Measurements from ENCODE around the gene EMID1. TPM values are rescaled to one million over a fixed set of nuclear protein-coding genes. Genes with fewer than 3 reads are reported as not detected.

The EMID1 gene
- polyA plus RNA-seq, 3 donors: 1.3 to 5.9 (median 4.4) TPM

DNA sequence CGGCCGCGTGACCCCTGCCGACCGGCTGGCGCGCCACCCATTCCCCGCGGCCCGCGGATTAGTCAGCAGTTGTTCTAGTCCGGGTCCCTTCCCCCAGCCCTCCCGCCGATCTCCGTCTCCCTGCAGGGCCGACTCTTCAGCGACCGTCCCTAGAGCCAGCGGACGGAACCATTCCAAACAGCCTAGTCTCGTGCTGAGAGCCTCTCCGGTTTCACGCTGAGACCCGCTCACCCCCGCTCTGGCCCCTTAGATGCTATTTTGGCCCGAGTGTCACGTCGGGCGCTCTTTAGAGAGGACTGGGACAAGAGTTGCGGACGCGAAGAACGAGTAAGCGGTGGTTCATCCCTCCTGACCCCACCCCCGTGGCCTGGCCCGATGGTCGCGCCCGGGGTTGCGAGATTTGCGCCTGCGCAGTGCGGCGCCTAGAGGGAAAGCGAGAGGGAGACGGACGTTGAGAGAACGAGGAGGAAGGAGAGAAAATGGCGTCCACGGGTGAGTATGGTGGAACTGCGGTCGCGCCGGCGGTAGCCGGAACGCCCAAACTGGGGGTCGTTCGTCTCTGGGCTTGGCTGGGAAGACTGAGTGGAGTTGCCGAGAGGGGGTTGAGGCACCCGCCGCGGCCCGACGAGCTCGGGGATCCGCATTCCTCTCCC is 62.3 kb downstream of the EMID1 start, which contains the start of the genes EWSR1 and RHBDD3:
TSS of gene EWSR1 (plus strand) at position 411 of the 653 bp plus-strand sequence. CDS start at position 480, 69 bp downstream.
TSS of gene RHBDD3 (minus strand) at position 124 of the 653 bp plus-strand sequence. CDS start 2,355 bp downstream, outside the sequence.
- H3K27ac ChIP-seq (ENCODE audit: low read depth, low read length): peak within 1 kb of the TSS; percentile 76
- 0 to 1% (median 0%) methylated on average over 66 to 67 of the region's 67 CpGs for WGBS, 3 donors

DNA sequence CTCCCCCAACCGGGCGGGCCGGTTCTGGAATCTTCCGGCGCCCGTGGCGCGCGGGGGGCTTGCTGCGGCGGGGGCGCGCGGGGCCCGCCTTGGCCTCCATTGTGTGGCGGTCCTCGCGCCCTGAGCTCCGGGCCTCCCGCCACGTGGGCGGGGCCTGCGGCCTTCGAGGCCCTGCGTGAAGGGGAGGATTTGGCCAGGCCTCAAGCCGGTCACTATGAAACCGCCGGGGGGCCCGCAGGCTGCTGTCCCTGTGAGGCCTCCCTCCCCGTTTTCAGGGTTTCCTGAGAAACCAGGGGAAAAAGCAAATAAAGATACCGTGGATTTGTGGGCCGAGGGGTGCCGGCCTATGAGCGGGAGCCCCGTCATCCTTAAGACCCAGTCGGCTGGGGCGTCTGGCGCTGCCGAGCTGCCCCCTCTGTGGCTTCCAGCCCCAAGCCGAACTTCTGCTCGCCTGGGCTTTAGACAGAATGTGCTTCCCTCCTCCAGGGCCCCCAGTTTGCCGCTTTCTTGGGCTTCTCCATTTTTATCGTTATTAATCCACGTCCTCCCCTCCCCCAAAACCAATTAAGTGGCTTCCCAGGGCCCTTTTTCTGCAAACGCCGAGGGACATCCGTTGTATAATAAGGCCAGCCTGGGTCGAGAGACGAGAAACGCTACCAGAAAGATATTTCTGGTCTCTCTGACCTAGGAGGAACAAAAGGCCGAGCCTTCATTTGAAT is 63.0 kb downstream of the EMID1 start:
- peak overlapping the region; percentile 73 for H3K27ac ChIP-seq (ENCODE audit: low read depth, low read length)
- WGBS, 3 donors: 0 to 1% (median 0%) methylated on average over 44 to 51 of the region's 51 CpGs

DNA sequence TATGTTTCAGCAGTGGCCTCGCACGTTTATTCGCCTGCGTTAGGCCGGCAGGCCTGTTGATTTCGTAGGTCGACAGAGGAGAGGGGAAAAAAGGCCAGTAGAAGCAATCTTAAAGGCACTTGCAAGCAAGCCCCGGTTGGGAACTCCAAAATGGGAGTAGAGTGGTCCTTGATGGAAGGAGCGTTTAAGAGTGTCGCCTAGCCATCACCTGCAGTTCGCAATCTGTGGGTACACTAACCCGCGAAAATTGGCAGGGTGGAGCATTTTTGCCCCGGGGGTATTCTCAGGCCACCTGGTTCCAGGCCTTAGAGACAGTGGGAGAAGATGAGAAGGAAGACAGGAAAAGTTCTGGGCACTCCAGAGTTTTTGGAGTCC is 63.5 kb downstream of the EMID1 start:
- H3K27ac ChIP-seq (ENCODE audit: low read depth, low read length): no peak overlapping the region
- 1% methylated on average over 14 of the region's 14 CpGs for WGBS, 3 donors

DNA sequence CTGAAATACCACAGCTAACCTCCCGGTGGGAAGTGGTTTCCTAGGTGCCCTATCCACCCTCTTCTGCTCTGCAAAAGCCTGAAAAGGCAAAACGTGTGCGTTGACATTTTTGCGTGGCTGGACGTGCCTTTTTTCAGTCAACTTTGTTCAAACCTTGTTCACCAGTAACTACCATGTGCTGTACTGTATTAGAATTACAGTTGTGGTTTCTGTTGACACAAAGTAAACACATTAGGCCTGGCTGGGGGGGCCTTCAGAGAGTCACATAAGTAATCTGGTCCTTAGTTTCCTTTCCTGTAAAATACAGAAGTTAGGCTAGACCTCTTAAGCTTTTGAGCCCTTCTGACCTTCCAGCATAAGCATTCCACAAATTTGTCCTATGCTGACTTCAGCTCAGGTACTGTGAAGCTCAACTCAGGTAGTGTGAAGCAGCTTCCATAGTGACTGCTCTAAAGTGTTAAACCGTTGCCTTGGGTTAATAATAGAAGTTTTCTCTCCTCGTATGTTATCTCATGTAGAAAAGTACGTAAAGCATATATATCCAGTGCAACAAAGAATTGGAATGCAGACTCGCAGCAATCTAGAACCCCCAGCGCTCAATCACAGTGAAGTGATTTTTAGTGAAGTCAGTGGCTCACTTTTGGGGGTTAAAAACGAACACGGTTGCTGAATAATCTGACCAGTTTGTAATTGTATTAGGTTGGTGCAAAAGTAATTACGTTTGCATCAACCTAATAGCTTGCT is 64.2 kb downstream of the EMID1 start:
- 5 to 12% (median 12%) methylated on average over 13 of the region's 13 CpGs for WGBS, 3 donors
- H3K27ac ChIP-seq (ENCODE audit: low read depth, low read length): no peak overlapping the region

DNA sequence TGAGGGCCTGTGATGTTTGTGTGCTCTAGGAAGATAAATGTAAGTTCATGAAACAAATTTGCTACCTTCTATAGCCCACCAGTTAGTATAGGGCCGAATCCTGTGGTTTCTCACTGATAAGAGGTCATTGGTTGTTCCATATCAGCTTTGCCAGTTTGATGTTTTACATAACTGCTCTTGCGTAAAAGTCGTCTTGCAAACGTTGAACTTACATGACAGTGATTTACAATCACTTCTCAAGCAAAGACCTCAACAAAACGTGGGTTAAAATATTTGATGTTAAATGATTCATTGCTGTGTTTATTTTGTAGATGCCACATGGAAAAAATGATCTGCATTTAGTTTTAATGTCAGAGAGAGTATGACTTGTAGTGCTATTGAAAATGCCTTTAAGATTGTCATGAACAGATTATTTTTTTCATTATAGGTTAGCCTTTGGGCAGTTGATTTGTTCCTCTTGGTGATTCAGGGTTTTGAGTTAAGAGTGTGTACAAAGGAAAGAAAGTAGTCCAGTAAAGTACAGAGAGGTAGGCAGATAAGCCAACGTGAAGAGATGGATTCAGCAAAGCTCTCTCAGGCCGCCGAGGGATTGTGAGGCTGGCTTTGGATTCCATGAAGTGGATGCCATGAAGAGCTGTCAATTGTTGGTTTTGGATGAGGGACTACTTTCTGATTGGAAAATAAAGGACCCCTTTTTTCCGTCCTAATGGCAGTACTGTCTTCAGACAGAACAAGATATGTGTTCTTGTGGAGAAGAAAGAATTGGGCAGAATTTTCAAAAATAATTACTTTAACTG is 65.0 kb downstream of the EMID1 start:
- no peak overlapping the region for H3K27ac ChIP-seq (ENCODE audit: low read depth, low read length)

DNA sequence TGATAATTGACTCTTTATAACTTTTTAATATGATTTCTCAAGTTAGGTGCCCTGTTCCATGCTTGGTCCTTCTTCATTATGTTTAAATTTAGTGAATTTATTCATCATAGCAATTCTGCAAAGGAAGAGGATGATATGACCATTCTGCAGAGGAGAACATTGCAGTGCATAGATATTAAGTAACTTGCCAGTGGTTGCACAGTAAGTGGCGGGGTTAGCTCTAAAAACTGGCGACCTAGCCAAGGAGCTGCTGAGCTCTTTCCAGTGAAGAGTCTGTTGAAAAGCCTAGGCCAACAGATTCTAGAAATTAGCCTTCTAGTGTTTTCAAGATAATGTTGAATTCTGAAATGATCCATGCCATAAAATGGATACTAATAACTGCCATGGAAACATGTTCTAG is 66.9 kb downstream of the EMID1 start:
- 56 to 69% (median 59%) methylated on average over 2 of the region's 2 CpGs for WGBS, 3 donors
- no peak overlapping the region for H3K27ac ChIP-seq (ENCODE audit: low read depth, low read length)

More for the DNA sequence above, 65.0 kb downstream of the EMID1 start:
- 9 to 26% (median 20%) methylated on average over 9 of the region's 9 CpGs for WGBS, 3 donors

DNA sequence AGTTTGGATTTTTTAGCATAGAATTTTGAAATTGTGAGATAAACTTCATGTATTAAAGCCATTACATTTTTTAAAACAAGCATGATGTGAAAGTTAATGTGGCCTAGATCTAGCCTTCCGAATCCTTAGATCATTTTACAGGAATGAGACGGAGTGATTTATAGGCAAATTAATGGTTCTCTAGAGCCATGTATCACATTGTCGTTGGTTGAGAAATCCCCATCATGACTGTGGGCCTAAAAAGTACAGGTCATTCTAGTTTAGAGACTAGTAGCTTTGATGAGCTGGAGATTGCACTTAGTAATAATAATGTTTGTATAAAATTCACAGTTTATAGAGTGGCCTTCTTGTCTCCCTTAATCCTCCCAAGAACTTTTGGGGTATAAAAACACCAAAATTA is 69.5 kb downstream of the EMID1 start:
- 45 to 70% (median 59%) methylated on average over 3 of the region's 3 CpGs for WGBS, 3 donors
- H3K27ac ChIP-seq (ENCODE audit: low read depth, low read length): no peak overlapping the region

DNA sequence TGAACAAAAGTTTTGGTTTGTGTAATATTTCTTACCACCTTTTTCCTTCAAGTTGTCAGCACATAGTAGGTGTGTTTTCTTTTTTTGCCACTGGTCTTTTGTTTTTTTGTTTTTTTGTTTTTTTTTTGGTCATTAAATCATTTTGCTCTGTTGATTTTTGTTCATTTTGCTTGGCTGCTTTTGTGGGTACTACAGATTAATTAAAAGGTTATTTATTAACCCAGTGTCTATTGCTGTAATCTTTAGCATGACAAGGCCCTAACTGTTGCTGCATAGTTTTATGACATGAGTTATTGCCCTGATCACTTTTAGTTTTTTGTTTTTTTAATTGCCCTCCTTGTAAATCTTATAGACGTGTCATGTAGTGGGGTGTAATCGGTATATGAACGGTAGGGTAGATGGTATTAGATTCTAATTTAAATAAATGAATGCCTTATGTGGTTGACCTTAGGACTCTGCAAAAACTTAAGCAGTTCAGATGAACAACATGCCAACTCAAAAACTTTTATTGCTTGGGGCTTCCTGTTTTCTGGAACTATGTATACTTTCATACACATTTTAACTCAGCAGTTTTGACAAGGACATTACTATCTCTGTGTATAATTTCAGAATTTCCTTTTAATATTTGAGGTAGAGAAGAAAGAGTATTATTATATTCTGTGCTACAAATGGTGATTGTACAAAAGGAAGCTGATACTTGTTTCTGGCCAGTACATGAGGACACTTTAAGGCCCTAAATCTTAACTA is 70.3 kb downstream of the EMID1 start:
- WGBS, 3 donors: 30 to 78% (median 74%) methylated on average over 3 of the region's 3 CpGs
- H3K27ac ChIP-seq (ENCODE audit: low read depth, low read length): no peak overlapping the region

DNA sequence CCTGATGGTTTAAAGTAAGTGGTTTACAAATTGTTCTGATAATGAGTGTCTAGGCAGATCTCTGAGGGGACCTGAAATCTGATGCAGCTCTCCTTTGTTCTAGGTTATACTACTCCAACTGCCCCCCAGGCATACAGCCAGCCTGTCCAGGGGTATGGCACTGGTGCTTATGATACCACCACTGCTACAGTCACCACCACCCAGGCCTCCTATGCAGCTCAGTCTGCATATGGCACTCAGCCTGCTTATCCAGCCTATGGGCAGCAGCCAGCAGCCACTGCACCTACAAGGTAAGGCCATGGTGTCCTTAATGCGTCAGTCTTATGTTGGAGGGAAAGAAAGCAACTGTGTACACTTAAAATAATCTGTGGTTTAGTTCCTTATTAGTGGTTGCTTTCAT is 72.2 kb downstream of the EMID1 start:
- 35 to 100% (median 100%) methylated on average over 1 of the region's 1 CpG for WGBS, 3 donors
- no peak overlapping the region for H3K27ac ChIP-seq (ENCODE audit: low read depth, low read length)

DNA sequence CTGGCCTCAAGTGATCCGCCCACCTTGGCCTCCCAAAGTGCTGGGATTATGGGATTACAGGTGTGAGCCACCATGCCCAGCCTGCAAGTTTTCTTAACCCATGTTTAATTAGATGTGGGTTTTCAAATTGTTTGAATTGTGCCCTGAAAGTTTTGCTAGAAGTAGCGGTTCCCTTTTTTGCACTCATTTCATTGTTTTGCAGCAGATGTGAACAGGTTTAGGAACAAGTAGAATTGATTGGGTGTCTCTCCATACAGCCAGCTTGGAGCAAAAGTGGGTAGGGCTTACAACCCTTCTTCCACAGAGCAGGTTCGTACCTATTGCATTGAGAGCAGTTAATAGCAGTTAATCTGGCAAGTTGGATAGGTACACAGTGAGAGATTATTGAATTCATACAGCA is 78.5 kb downstream of the EMID1 start:
- no peak overlapping the region for H3K27ac ChIP-seq (ENCODE audit: low read depth, low read length)
- WGBS, 3 donors: 93 to 96% (median 95%) methylated on average over 3 of the region's 3 CpGs

DNA sequence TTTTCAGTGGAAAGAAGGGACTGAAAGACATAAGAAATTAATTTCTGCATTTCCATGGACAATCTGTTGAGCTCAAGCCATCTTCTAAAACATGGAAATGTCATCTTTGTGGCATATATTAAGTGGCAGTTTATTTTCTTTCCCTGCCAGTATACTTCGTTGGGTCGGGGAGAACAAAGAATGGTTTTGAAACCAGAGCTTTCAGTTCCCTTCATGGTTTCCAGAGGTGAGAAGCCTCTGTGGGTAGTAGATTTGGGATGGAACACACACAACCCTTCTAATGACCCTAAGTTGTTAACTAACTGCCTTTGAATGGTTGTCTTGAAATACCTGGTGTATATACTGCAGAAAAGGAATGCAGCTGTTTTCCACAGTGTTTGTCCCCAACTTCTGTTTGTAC is 83.1 kb downstream of the EMID1 start:
- WGBS, 3 donors: 44 to 56% (median 53%) methylated on average over 2 of the region's 2 CpGs
- no peak overlapping the region for H3K27ac ChIP-seq (ENCODE audit: low read depth, low read length)

DNA sequence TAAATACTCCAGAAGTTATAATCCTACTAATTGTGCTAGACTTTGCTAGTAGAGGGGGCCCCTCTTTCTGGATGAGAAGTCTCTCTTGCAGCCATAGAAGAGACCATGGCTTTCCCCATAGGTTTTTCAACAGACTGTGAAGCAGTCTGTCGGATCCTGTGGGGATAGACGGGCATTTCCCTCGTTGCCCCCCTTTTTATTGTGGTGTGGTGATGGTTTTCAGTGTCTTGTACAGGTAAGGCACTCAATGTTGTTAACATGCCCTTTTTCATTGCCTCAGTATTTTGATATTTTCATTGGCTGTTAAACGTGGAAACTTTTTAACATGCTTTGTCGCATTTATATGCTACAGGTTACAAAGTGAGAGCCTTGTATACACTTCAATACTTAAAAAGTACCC is 84.4 kb downstream of the EMID1 start:
- WGBS, 3 donors: 65 to 78% (median 71%) methylated on average over 5 of the region's 5 CpGs
- H3K27ac ChIP-seq (ENCODE audit: low read depth, low read length): no peak overlapping the region

DNA sequence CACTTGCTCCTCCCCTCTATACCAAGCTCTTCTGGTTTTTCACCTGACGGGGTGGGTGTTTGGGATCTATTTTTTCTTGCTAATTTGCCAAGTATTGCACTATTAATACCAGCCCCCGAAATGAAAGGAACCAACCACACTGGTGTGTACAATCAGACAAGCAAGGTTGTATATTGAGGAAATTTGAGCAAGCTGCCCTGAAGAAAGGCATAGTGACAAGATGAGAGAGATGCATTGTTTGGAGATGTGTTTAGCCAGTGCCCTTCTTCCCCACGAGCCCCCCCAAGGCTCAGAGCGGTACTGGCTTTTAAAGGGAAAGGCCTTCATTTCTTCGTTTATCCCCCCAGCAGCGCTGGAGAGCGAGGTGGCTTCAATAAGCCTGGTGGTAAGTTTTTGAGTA is 85.5 kb downstream of the EMID1 start:
- WGBS, 3 donors: 77 to 78% (median 77%) methylated on average over 7 of the region's 7 CpGs
- no peak overlapping the region for H3K27ac ChIP-seq (ENCODE audit: low read depth, low read length)

DNA sequence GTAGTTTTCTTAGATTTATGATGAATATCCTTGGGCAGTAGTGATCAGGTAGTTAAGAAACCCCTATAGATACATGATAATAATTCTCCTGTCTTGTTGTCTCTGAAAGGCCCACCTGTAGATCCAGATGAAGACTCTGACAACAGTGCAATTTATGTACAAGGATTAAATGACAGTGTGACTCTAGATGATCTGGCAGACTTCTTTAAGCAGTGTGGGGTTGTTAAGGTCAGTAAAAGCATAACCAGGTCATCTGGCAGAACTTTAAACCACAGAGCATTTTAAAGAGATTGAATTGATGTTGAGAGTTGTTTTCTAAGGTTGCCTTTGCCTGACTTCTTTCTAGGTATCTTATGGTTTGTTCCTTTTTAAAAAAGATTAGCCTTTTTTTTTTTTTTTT is 86.7 kb downstream of the EMID1 start:
- H3K27ac ChIP-seq (ENCODE audit: low read depth, low read length): no peak overlapping the region

DNA sequence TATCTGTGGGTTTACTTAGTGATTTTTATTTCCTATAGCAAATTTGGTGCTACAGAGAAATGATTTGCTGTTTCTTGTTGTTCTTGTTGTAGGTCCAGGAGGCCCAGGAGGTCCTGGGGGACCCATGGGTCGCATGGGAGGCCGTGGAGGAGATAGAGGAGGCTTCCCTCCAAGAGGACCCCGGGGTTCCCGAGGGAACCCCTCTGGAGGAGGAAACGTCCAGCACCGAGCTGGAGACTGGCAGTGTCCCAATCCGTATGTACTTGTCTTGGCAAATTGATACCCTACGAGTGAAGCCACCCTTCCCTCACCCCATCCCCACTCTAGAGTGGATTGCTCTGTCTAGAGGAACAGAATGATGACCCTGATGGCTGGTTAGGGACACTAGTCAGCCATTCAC is 92.9 kb downstream of the EMID1 start:
- 75 to 80% (median 79%) methylated on average over 8 of the region's 8 CpGs for WGBS, 3 donors
- H3K27ac ChIP-seq (ENCODE audit: low read depth, low read length): no peak overlapping the region

DNA sequence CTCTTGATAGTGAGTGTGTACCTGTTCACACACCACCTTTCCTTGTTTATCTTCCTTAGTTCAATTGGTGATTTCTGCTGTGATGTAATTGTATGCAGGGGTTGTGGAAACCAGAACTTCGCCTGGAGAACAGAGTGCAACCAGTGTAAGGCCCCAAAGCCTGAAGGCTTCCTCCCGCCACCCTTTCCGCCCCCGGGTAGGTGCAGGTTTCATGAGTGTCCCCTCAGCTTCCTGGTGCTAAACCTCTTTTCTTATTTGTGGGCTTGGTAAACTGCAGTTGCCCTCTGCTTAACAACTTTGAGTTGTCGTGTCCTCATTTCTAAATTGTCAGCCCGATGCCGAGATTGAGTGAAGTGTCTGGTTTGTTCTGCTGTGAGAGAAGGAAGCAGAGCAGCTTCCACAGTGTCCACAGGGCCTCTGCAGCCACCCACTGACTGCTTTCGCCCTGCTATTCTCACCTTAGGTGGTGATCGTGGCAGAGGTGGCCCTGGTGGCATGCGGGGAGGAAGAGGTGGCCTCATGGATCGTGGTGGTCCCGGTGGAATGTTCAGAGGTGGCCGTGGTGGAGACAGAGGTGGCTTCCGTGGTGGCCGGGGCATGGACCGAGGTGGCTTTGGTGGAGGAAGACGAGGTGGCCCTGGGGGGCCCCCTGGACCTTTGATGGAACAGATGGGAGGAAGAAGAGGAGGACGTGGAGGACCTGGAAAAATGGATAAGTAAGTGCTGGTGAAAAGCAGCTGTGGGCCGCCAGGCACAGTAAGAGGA is 93.6 kb downstream of the EMID1 start:
- no peak overlapping the region for H3K27ac ChIP-seq (ENCODE audit: low read depth, low read length)
- 89 to 91% (median 90%) methylated on average over 19 of the region's 19 CpGs for WGBS, 3 donors

DNA sequence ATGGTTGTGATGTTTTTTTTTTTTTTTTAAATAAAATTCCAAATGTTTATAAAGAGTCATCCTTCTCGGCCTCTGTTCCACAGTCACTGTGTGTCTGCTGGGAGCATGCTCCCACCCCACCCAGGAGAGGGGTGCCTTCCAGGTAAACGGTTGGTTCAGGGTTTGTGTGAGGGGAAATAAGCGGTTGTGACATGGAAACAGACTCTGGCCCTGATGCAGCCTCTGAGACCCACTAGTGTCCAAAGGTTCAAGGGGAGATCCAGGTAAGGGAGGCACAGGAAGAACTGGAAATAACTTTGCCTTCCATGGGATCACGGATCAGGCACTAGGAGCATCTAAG is 94.7 kb downstream of the EMID1 start:
- WGBS, 3 donors: 69 to 73% (median 71%) methylated on average over 4 of the region's 4 CpGs

More for the DNA sequence above, 94.7 kb downstream of the EMID1 start:
- no peak overlapping the region for H3K27ac ChIP-seq (ENCODE audit: low read depth, low read length)

Measured in adipose tissue (tissue), 3 donors.